SK-N-SH (cell line): ENCODE measurements around the gene TXNRD2. TPM values are rescaled to one million over a fixed set of nuclear protein-coding genes. Genes with fewer than 3 reads are reported as not detected.

Experiments used
- CTCF ChIA-PET: fragments of 300-600, 350-600 bp; formaldehyde crosslinking; extraction: SDS; loops from one replicate; lab custom pipeline; 2021; lab: Yijun Ruan, JAX
- POLR2A ChIA-PET: fragments of 350-600 bp; sonication (Branson Sonifier 250); formaldehyde crosslinking; extraction: SDS; loops from one replicate; lab custom pipeline; 2020; ENCODE audit warnings: antibody characterized with exemption, inconsistent platforms; lab: Yijun Ruan, JAX
- DNase-seq: peaks from one replicate; pipeline ENCODE4 v3.0.0; 2012
- H2AFZ ChIP-seq: fragments of 200-600 bp; sonication (generic); 2 replicates; pipeline ENCODE4 v1.8.1; 2016; ENCODE audit warnings: antibody characterized with exemption, mild to moderate bottlenecking, low read depth
- H3F3A ChIP-seq: fragments of 200-600 bp; sonication (generic); replicated peaks from 2 replicates; pipeline ENCODE3; 2016; ENCODE audit warnings: antibody characterized with exemption, mild to moderate bottlenecking; ENCODE audit not compliant: insufficient read depth
- H3K27ac ChIP-seq, 2 experiments: fragments of 200-500 bp in 1 of 2; fragments of 200-600 bp in 1 of 2; sonication (Bioruptor generic) in 1 of 2; sonication (generic), shearing (Covaris generic) in 1 of 2; 2 replicates each; pipeline versions ENCODE4 v1.5.1 to v1.6.1; 2014 to 2016; ENCODE audit warnings: low read depth in 2 of 2, inconsistent platforms in 1 of 2, low read length in 1 of 2, mild to moderate bottlenecking in 1 of 2, mixed read lengths in 1 of 2
- H3K27me3 ChIP-seq: fragments of 200-600 bp; sonication (generic), shearing (Covaris generic); 2 replicates; pipeline ENCODE4 v1.6.1; 2016; ENCODE audit warnings: mixed run types; ENCODE audit not compliant: insufficient read depth
- H3K36me3 ChIP-seq, 2 experiments: fragments of 200-500 bp in 1 of 2; fragments of 200-600 bp in 1 of 2; sonication (Bioruptor generic) in 1 of 2; sonication (generic) in 1 of 2; replicated peaks in 1 of 2; 2 replicates each; pipeline versions ENCODE3 to v1.5.1; 2014 to 2016; ENCODE audit warnings: low read length in 1 of 2, mild to moderate bottlenecking in 1 of 2; ENCODE audit not compliant: insufficient read depth in 2 of 2, control insufficient read depth in 1 of 2
- H3K4me1 ChIP-seq, 2 experiments: fragments of 200-500 bp in 1 of 2; fragments of 200-600 bp in 1 of 2; sonication (Bioruptor generic) in 1 of 2; sonication (generic), shearing (Covaris generic) in 1 of 2; 2 replicates each; pipeline versions ENCODE4 v1.5.1 to v1.6.1; 2014 to 2016; ENCODE audit warnings: low read depth in 1 of 2, low read length in 1 of 2, mixed run types in 1 of 2; ENCODE audit not compliant: insufficient read depth in 2 of 2, control insufficient read depth in 1 of 2
- H3K4me2 ChIP-seq: fragments of 200-600 bp; sonication (generic), shearing (Covaris generic); 2 replicates; pipeline ENCODE4 v1.6.1; 2017; ENCODE audit warnings: mixed run types
- H3K4me3 ChIP-seq, 2 experiments: fragments of 200-500 bp in 1 of 2; fragments of 200-600 bp in 1 of 2; sonication (Bioruptor generic) in 1 of 2; sonication (generic), shearing (Covaris generic) in 1 of 2; 2 replicates each; pipeline versions ENCODE4 v1.5.1 to v1.8.1; 2014 to 2016; ENCODE audit warnings: low read depth in 2 of 2, inconsistent platforms in 1 of 2, low read length in 1 of 2, mild to moderate bottlenecking in 1 of 2, mixed read lengths in 1 of 2, moderate library complexity in 1 of 2
- H3K79me2 ChIP-seq: fragments of 200-600 bp; sonication (generic); 2 replicates; pipeline ENCODE4 v1.8.1; 2017; ENCODE audit warnings: mild to moderate bottlenecking; ENCODE audit not compliant: insufficient read depth
- H3K9ac ChIP-seq: fragments of 200-600 bp; sonication (generic); 2 replicates; pipeline ENCODE4 v1.6.1; 2017; ENCODE audit warnings: mixed run types
- H3K9me2 ChIP-seq: fragments of 200-600 bp; sonication (generic); 2 replicates; pipeline ENCODE4 v1.6.1; 2017; ENCODE audit warnings: mixed run types
- H3K9me3 ChIP-seq: fragments of 200-600 bp; sonication (generic); 2 replicates; pipeline ENCODE4 v1.6.1; 2017; ENCODE audit warnings: mixed run types, mild to moderate bottlenecking, moderate library complexity
- H4K20me1 ChIP-seq: fragments of 200-600 bp; sonication (generic); 2 replicates; pipeline ENCODE4 v1.6.1; 2017; ENCODE audit warnings: mild to moderate bottlenecking, mixed run types; ENCODE audit not compliant: insufficient read depth
- CHD2 ChIP-seq: fragments of 150-350 bp; IDR thresholded peaks from 2 replicates; pipeline ENCODE4 v1.6.1; 2018; ENCODE audit warnings: low read length; ENCODE audit not compliant: partially characterized antibody
- EP300 ChIP-seq, 2 experiments: IDR thresholded peaks; 2 replicates each; pipeline versions ENCODE4 v1.4.0 to v1.6.1; 2012; ENCODE audit warnings: borderline replicate concordance in 1 of 2, low read depth in 1 of 2, low read length in 1 of 2
- GABPA ChIP-seq: IDR thresholded peaks from 2 replicates; pipeline ENCODE4 v1.4.0; 2012; ENCODE audit warnings: low read depth, mild to moderate bottlenecking
- NRF1 ChIP-seq: IDR thresholded peaks from 2 replicates; pipeline ENCODE4 v1.6.1; 2012; ENCODE audit warnings: low read depth, mild to moderate bottlenecking, low read length
- RCOR1 ChIP-seq: fragments of 150-350 bp; IDR thresholded peaks from 2 replicates; pipeline ENCODE4 v1.6.1; 2017; ENCODE audit warnings: antibody characterized with exemption, low read length
- TAF1 ChIP-seq: IDR thresholded peaks from 2 replicates; pipeline ENCODE4 v1.6.1; 2012; ENCODE audit warnings: low read depth, mild to moderate bottlenecking, low read length, moderate library complexity, borderline replicate concordance
- TEAD4 ChIP-seq: IDR thresholded peaks from 2 replicates; pipeline ENCODE4 v1.4.0; 2012; ENCODE audit warnings: mild to moderate bottlenecking, borderline replicate concordance; ENCODE audit not compliant: insufficient read depth
- WGBS: methylation state at CpG from one replicate; pipeline ENCODE4 v1.1.6; 2017; ENCODE audit warnings: low lambda C conversion rate; 5-methylcytosine and 5-hydroxymethylcytosine counted together
- polyA plus RNA-seq, 3 experiments: library from polyadenylated mRNA; depleted of rRNA; stranded (reverse); fragments of >200 nt; gene quantifications; 2 replicates each; pipeline ENCODE4 v1.2.3, GENCODE V29; 2012
- TF ChIP-seq, protein P1 (sequence below): fragments of 200-600 bp; sonication (generic); IDR thresholded peaks from 2 replicates; pipeline ENCODE4 v1.6.1; 2017; ENCODE audit warnings: antibody characterized with exemption, mild to moderate bottlenecking, moderate library complexity

TXNRD2 gene
- polyA plus RNA-seq, 1 of the 3 experiments (the other 2 are of a cell fraction): 34.7 TPM

DNA sequence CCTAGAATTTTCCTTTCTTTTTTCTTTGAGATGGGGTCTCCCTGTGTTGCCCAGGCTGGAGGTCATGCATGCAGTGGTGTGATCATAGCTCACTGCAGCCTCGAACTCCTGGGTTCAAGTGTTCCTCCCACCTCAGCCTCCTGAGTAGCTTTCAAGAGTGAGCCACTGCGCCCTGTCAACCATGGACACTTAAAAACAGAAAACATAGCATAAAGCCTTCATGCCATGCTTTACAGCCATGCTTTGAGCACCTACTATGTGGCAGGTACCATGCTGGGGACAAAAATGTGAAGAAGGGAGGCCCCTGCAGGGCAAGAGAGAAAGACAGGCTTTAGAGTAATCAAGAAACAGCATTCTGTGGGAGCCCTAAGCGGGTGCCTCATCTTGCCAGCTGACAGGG lies 73.3 kb downstream of the TXNRD2 start (continued):
- no peak for TF ChIP-seq NRF1
- TF ChIP-seq EP300 (IDR thresholded peaks at IDR 0.05; ENCODE audit: borderline replicate concordance in 1 of 2, low read depth in 1 of 2, low read length in 1 of 2): no peak

DNA sequence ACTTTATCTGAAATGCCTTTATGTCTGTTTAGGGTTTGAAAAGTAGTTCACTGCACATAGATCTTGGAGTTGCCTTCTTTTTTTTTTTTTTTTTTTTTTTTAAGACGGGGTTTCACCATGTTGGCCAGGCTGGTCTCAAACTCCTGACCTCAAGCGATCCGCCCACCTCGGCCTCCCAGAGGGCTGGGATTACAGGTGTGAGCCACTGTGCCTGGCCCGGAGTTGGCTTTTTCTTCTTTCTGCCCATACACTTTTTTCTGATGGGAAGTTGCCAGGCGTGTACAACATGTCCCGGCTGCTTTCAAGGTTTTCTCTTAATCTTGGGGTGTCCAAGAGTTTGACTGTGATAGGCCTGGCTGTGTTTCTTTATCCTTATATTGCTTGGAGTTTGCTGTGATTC lies 74.0 kb downstream of the TXNRD2 start:
- CTCF ChIA-PET: interaction anchor here (1.3 to 3.4 kb wide), 3 partner anchors 8 to 137 kb away, joined by 3 to 20 read pairs (median 7); no protein-coding TSS in a partner anchor
- H3K79me2 ChIP-seq: no peaks in the 10 kb centered on the region
- no peak overlapping the region for H3K27ac ChIP-seq
- no peak overlapping the region for H3K4me2 ChIP-seq
- H2AFZ ChIP-seq: no peak overlapping the region
- H3K9ac ChIP-seq: no peak overlapping the region
- H3F3A ChIP-seq: no peaks in the 10 kb centered on the region
- no peaks in the 10 kb centered on the region for H3K9me3 ChIP-seq
- no peak for DNase-seq
- 95% methylated on average over 7 of the region's 7 CpGs for WGBS
- POLR2A ChIA-PET: no interaction called here
- H4K20me1 ChIP-seq: no peaks in the 10 kb centered on the region
- no peak overlapping the region for H3K4me3 ChIP-seq
- no peaks in the 10 kb centered on the region for H3K9me2 ChIP-seq
- TF ChIP-seq, protein P1, sequence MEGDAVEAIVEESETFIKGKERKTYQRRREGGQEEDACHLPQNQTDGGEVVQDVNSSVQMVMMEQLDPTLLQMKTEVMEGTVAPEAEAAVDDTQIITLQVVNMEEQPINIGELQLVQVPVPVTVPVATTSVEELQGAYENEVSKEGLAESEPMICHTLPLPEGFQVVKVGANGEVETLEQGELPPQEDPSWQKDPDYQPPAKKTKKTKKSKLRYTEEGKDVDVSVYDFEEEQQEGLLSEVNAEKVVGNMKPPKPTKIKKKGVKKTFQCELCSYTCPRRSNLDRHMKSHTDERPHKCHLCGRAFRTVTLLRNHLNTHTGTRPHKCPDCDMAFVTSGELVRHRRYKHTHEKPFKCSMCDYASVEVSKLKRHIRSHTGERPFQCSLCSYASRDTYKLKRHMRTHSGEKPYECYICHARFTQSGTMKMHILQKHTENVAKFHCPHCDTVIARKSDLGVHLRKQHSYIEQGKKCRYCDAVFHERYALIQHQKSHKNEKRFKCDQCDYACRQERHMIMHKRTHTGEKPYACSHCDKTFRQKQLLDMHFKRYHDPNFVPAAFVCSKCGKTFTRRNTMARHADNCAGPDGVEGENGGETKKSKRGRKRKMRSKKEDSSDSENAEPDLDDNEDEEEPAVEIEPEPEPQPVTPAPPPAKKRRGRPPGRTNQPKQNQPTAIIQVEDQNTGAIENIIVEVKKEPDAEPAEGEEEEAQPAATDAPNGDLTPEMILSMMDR: no peak
- TF ChIP-seq TAF1: no peak
- no peak for TF ChIP-seq GABPA
- no peaks in the 10 kb centered on the region; a peak in 1 of 4 replicates for H3K4me1 ChIP-seq
- H3K36me3 ChIP-seq: no peaks in the 10 kb centered on the region
- H3K27me3 ChIP-seq: no peaks in the 10 kb centered on the region

DNA sequence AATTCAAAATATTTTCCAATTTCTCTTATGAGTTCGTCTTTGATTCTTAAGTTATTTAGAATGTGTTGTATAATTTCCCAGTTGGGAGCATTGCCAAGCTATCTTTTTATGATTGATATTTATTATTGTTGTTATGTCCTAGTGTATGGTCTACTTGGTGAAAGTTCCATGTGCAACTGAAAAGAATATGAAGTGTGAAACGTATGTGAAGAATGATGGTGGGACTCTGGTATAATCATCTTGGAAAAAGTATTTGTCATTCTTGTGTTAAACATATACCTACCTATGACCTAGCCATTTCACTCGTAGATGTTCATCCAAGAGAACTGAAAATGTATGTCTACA lies 75.0 kb downstream of the TXNRD2 start:
- POLR2A ChIA-PET: no interaction called here

More for the DNA sequence above, 75.0 kb downstream of the TXNRD2 start:
- no peak overlapping the region for H3K27ac ChIP-seq
- H3K4me2 ChIP-seq: no peak overlapping the region
- no peaks in the 10 kb centered on the region for H3K36me3 ChIP-seq
- no peaks in the 10 kb centered on the region for H3K79me2 ChIP-seq
- CTCF ChIA-PET: interaction anchor here (0.9 to 3.4 kb wide), 4 partner anchors 9 to 136 kb away, joined by 3 to 20 read pairs (median 6); partner anchors contain the start of genes GNB1L and RTL10
- no peaks in the 10 kb centered on the region for H3K27me3 ChIP-seq
- no peaks in the 10 kb centered on the region for H3K9me3 ChIP-seq
- H3K4me3 ChIP-seq: no peak overlapping the region
- 94% methylated on average over 3 of the region's 3 CpGs for WGBS
- TF ChIP-seq NRF1 (no peak), RCOR1 (no peak), TEAD4 (no peak), CHD2 (no peak)
- no peaks in the 10 kb centered on the region for H4K20me1 ChIP-seq
- H3K9ac ChIP-seq: no peak overlapping the region
- no peak overlapping the region for H2AFZ ChIP-seq
- no peaks in the 10 kb centered on the region for H3F3A ChIP-seq
- no peak for DNase-seq
- no peaks in the 10 kb centered on the region for H3K9me2 ChIP-seq
- no peaks in the 10 kb centered on the region; a peak in 1 of 4 replicates for H3K4me1 ChIP-seq
